Activated CD4-positive, CD25-positive, alpha-beta regulatory T cell treated with anti-CD3 and anti-CD28 coated beads, Interleukin-2, amount 50 U/mL, for 16 hours (primary cell): ENCODE data around the gene TMEM254.
A peak's percentile ranks its signal among the peaks of the same experiment; 100 is the strongest.
"Not testable (repeated sequence)": the region's sequence is repeated elsewhere in the genome, so short reads cannot be mapped to it uniquely, and the experiment has no call there.

Experiments
- DNase-seq: peaks from one replicate; pipeline ENCODE4 v3.0.0-alpha.2; 2020; ENCODE audit warnings: low read depth, low spot score

Gene TMEM254

DNA sequence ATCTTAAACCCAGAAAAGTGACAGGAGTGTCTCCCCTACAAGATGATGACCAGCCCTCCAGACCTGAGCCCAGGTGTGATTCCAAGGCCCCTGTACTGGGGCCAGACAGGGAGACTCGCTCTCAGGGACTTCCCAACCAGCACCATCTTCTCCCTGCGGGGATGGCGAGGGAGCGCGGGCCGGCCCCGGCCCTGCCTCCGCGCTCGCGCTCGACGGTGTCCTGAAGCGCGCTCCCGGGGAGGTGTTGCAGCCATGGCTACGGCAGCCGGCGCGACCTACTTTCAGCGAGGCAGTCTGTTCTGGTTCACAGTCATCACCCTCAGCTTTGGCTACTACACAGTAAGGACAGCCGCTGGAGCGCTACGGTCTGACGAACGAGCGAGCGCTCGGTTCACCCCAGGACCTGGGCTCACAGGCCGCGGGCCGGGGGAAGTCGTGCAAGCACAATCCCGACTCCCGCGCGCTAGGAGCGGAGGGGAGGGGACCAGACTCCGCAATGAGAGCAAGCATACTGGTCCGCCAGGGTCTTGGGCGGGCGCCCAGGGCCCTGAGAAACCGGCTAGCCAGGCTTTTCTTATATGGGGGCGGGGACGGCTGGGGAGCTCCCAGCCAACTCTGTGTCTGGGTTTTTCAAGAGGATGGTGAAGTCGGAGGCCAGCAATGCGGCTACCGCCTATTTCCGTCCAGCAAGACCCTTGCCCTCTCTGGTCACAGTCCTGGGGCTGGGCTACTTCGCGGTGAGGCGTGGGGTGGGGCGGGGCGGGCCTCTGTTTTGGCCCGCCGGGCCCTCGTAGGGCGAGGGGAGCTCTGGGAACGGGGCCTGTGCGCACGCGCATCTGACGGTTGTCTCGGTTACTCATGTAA lies at the start of gene TMEM254:
Gene TMEM254 (plus strand): TSS at position 218 of the 864 bp plus-strand sequence. CDS start 35 bp downstream, at position 253.
- DNase-seq = peak; percentile 77

DNA sequence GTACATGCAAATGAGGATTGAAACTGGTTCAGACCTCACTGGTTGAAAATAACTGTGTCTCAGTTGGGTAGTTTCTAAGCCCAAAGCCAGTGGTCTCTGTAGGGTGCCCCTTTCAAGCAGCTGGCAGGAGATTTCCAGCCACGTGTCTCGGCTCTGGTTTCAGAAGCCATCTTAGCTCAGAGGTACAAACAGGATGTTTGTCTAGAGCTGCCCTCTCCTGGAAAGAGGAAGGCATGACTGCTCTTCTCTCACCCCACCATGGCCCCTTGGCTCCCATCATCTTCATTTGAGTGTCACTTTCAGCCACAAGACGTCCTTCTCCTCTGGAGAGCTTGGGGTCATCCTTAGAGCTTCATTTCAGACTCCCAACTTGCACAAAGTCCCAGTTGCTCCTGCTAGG lies 49.3 kb upstream of the TMEM254 start:
- DNase-seq = not testable (repeated sequence)

DNA sequence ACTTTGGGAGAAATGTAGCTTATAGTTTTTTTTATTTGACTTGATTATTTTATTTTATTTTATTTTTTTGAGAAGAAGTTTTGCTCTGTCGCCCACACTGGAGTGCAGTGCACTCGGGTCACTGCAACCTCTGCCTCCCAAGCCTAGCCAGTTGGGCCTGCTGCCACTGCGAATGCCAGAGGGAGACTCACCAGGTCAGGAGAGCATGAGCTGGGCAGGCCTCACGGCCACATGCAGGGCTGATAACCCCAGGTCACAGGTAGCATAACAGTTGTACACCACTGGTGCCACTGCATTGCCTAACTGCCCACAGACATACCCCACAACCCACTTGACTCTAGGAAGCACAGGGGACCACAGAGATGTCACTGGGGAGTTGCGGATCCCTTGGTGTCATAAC lies 48.6 kb upstream of the TMEM254 start:
- DNase-seq = not testable (repeated sequence)

DNA sequence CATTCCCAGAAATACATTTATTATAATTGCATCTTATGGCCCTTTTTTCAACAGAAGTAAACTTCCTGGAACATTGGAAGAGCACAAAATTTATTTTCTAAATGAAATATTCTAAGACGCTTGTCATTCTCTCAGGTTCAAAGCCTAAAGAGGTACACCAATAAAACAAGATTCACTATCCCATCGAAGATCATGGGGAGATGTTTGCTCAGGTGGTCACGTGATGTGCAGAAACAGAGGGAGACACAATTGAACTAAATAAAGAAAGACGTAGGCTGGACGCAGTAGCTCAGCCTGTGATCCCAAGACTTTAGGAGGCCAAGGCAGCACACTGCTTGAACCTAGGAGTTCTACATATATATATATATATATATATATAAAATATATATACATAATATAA lies 46.0 kb upstream of the TMEM254 start:
- no peak for DNase-seq

- not testable (repeated sequence) for DNase-seq
Measured at GRCh38 chr10:80034766-80035165, 43.7 kb upstream of the TMEM254 start.

- DNase-seq = not testable (repeated sequence)
Measured at GRCh38 chr10:80035430-80035829, 43.0 kb upstream of the TMEM254 start.

GRCh38 chr10:80036921-80037500 lies 41.5 kb upstream of the TMEM254 start:
- DNase-seq = not testable (repeated sequence)

GRCh38 chr10:80038226-80038625 lies 40.2 kb upstream of the TMEM254 start:
- not testable (repeated sequence) for DNase-seq

DNA sequence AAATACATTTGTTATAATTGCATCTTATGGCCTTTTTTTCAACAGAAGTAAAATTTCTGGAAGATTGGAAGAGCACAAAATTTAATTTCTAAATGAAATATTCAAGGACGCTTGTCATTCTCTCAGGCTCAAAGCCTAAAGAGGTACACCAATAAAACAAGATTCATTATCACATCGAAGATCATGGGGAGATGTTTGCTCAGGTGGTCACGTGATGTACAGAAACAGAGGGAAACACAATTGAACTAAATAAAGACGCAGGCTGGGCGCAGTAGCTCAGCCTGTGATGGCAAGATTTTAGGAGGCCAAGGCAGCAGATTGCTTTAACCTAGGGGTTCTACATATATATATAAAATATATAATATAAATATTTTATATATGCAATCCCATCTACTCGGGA lies 37.3 kb upstream of the TMEM254 start:
- DNase-seq = no peak

DNA sequence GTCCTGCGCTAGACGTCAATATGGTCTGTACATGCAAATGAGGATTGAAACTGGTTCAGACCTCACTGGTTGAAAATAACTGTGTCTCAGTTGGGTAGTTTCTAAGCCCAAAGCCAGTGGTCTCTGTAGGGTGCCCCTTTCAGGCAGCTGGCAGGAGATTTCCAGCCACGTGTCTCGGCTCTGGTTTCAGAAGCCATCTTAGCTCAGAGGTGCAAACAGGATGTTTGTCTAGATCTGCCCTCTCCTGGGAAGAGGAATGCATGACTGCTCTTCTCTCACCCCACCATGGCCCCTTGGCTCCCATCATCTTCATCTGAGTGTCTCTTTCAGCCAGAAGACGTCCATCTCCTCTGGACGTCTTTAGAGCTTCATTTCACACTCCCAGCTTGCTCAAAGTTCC lies 33.5 kb upstream of the TMEM254 start:
- DNase-seq = not testable (repeated sequence)

GRCh38 chr10:80046629-80047441 lies 31.6 kb upstream of the TMEM254 start:
- peak; percentile 44 for DNase-seq

GRCh38 chr10:80050752-80051151 lies 27.7 kb upstream of the TMEM254 start:
- no peak for DNase-seq

GRCh38 chr10:80051993-80052392 lies 26.5 kb upstream of the TMEM254 start:
- no peak for DNase-seq

GRCh38 chr10:80055760-80056159 lies 22.7 kb upstream of the TMEM254 start:
- DNase-seq = no peak

- no peak for DNase-seq
Measured at GRCh38 chr10:80057171-80057570, 21.3 kb upstream of the TMEM254 start.

DNA sequence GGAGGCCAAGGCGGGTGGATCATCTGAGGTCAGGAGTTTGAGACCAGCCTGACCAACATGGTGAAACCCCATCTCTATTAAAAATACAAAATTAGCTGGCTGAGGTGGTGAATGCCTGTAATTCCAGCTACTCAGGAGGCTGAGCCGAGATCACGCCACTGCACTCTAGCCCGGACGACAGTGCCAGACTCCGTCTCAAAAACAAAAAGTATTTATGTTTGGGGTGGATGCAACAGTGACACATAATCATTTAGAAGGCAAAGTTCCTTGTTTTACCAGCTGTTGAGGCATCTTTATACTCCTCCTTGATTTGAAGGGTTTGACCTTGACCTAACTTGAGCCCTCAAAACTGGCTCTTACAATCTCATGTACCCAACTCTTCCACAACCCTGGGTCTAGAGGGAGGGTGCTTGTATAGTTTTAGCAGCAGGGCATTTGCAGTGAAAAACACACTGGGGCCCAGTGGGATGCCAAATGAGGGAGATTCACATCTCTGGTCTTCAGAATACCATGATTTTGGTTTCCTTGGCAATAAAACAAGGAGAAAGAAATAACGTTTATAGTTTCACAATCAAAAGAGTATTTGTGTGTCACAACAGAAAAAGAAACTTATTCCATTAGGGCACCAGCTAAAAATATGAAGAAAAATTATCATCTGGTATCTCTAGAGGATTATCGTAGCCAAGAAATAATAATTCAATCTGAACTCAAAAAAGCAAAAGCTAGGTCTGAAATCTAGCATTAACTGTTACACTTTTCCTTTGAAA lies 14.2 kb upstream of the TMEM254 start:
- DNase-seq = no peak

DNA sequence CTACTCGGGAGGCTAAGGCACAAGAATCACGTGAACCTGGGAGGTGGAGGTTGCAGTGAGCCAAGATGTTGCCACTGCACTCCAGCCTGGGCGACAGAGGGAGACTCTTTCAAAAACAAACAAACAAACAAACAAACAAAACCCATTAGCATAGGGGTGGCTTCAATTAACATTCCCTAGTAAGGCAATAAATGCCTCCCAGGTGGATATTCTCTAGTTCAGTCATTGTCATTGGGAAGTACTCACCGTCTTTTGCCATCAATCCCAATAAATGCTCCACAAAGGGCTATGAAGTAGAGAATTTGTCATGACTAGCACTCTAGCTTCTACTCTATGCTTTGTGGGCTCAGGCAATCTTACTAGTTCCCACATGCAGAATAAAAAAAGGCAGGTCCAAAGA lies 11.7 kb upstream of the TMEM254 start:
- no peak for DNase-seq

DNA sequence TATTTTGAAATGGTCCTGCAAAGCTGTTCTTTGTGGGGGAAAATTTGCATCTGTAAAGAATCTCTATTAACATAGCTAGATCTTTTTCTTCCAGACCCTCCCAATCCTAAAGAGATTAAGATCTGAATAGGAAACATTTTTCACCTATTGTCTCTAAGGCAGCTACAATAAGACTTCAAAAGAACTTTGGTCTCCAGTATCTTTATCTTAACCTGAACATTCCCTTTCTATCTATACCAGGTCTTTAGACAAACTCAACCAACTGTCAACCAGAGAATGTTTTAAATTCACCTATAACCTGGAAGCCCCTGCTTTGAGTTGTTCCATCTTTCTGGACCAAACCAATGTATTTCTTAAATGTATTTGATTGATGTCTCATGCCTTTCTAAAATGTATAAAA lies 10.6 kb upstream of the TMEM254 start:
- not testable (repeated sequence) for DNase-seq

DNA sequence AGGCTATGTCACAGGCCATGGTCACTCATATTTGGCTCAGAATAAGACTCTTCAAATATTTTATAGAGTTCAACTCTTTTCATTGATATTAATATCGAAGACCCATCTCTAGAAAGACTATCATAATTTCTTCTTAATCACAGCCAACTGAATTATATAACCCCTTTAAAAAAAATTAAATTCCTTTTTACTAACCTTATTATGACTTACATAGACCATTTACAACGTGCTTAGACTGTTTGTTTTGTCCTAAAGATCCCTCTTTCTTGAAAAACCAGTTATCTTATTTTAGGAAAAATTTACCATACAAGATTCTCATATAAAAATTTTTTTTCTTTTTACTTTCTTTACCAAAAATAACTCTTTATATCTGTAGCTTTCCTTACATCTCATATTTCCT lies 10.2 kb upstream of the TMEM254 start:
- no peak for DNase-seq

GRCh38 chr10:80070057-80070456 lies 8.4 kb upstream of the TMEM254 start:
- DNase-seq = no peak

DNA sequence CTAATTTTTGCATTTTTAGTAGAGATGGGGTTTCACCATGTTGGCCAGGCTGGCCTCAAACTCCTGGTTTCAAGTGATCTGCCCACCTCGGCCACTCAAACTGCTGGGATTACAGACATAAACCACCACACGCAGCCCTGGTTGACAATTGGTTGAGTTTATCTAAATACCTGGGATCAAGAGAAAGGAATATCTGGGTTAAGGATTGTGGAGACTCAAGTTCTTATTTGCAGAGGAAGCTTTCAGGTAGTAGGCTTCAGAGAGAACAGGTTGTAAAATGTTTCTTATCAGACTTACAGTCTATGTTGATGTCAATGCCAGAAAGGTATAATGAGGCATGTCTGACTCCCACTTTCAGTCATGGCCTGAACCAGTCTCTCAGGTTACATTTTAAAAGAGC lies 5.9 kb upstream of the TMEM254 start:
- DNase-seq = no peak
